ENCODE data around the gene SH2B2.
"Not testable (repeated sequence)": the region's sequence is repeated elsewhere in the genome, so short reads cannot be mapped to it uniquely, and the experiment has no call there.

Gene SH2B2

DNA sequence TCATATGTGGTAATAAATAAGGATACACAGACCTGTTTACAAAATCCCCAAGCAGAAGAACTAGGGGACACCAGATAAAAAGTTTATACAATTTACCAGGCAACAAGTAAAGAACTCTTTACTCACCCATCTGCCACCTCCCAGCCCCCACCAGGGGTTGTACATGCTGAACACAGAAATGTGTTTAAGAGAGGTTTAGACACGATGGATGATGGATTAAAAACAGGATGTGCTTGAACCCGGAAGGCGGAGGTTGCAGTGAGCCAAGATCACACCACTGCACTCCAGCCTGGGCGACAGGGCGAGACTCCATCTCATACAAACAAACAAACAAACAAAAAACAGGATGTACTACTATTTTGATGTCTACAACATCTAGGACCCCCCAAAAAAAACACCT, 42.2 kb downstream of the SH2B2 start:
- not testable (repeated sequence) for DNase-seq (ENCODE audit: low read depth in 2 of 2, low spot score in 1 of 2)

DNA sequence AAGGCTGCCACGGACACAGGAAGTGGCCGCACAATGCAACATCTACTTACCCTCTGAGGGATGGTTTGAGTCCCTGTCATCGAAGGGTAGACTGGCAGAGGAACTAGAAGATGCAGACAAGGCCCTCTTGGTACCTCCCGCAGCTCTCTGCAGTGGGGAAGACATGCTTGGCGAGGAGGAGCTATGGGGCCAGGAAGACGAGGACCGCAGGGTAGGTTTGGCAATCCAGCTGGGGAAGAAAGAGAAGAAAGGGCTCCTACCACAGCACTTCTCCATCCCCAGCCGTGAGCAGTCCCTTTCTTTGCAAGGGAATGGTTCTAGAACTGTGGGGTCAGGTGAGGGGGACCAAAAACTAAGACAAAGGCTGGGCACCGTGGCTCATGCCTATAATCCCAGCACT, 42.7 kb downstream of the SH2B2 start:
- not testable (repeated sequence) for DNase-seq (ENCODE audit: low read depth in 2 of 2, low spot score in 1 of 2)

DNA sequence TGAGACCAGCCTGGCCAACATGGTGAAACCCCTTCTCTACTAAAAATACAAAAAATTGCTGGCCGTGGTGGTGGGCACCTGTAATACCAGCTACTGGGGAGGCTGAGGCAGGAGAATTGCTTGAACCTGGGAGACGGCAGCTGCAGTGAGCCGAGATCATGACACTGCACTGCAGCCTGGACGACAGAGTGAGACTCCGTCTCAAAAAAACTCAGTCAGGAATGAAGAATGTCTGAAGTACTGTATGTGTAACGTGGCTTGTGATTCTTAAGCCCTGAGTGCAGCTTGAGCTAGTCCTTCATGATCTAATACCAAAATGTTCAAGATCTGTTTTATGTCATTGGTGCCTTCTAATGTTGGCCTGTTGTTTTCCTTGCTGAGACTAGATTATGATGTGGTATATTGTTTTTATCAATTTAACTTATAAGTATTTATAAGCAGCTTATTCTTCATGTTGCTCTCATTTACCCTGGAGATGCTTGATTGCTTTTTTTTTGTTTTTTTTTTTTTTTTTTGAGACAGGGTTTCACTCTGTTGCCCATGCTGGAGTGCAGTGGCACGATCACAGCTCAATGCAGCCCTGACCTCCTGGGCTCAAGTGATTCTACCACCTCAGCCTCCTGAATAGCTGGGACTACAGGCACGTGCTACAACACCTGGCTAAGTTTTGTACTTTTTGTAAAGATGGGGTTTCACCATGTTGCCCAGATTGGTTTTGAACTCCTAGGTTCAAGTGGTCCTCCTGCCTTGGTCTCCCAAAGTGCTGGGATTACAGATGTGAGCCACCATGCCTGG, 44.2 kb downstream of the SH2B2 start:
- DNase-seq (ENCODE audit: low read depth in 2 of 2, low spot score in 1 of 2) = not testable (repeated sequence)

DNA sequence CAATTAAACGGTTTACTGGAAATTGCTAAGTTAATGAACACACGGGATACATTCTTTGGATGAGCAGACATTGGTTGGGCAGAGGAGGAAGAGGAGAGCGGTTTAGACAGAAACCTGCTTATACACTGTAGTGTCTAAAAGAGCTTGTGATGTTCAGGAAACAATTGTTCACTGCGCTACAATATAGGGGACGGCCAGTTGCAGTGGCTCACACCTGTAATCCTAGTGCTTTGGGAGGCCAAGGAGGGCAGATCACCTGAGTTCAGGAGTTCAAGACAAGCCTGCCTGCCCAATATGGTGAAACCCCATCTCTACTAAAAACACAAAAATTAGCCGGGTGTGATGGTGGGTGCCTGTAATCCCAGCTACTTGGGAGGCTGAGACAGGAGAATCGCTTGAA, 48.9 kb downstream of the SH2B2 start:
- not testable (repeated sequence) for DNase-seq (ENCODE audit: low read depth in 2 of 2, low spot score in 1 of 2)

DNA sequence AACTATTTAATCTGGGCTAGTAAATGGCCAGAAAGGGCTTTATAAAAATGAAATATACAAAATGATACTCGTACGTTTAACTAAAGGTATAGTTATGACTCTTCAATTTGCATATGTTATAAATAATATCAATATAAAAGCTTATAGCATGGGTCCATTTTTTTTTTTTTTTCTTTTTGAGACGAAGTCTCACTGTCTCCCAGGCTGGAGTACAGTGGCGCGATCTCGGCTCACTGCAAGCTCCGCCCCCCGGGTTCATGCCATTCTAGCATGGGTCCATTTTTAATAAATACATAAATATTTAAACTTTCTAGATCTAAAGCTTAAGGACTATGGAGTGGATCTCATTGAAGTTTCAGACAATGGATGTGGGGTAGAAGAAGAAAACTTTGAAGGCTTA, 50.3 kb downstream of the SH2B2 start:
- not testable (repeated sequence) for DNase-seq (ENCODE audit: low read depth in 2 of 2, low spot score in 1 of 2)

DNA sequence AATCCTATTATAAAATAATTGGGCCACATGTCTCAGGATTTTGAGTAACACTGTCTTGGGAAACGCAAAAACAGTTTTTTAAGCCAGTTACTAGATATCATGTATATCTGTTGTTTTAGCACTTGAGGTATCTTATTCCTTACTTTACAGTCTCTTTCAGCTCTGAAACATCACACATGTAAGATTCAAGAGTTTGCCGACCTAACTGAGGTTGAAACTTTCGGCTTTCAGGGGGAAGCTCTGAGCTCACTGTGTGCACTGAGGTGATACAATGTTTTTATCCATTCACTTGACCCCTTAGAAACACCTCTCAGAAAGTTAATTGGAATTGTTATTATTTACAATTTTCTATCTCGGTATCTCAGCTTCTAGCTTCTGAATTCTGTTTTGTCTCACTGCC, 50.8 kb downstream of the SH2B2 start:
- DNase-seq (ENCODE audit: low read depth in 2 of 2, low spot score in 1 of 2) = not testable (repeated sequence)

DNA sequence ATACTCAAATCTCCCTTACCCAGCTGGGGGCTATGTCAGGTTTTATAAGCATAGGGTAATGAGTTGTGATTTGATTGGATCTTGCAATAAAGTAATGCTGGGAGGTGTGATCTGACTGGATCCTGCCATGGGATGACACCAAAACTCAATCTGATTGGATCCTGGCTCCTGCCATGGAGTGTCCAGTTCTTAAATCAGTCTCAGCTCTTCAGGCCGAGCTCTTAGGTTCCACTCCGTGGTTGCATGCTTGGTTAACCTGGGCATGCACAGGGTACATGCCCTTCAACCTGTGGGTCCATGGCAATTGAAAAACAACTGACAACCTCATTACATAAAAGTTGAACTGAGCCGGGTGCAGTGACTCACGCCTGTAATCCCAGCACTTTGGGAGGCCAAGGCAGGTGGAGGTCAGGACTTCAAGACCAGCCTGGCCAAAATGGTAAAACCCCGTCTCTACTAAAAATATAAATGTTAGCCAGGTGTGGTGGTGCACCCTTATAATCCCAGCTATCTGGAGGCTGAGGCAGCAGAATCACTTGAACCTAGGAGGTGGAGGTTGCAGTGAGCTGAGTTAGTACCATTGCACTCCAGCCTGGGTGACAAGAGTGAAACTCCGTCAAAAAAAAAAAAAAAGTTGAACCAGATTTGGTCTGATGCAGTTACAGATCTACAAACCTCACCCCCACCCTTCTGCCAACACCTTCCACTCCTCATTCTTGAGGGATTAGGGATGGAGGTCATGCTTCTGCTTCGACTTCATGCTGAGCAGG, 54.1 kb downstream of the SH2B2 start:
- not testable (repeated sequence) for DNase-seq (ENCODE audit: low read depth in 2 of 2, low spot score in 1 of 2)

DNA sequence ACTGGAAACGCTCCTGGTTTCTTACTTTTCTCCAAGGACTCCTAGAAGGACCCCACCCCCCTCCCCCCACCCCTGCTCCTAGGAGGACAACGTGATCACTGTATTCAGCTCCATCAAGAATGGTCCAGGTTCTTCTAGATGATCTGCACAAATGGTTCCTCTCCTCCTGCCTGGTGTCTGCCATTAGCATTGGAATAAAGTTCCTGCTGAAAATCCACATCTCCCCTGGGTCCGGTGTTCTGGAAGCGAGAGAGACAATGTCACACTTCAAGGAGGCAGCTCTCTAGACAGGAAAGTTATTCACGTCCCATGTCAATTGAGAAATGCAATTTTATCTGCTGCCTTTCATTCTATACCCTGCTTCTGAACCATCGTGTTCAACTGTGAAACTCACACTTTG, 60.3 kb downstream of the SH2B2 start:
- DNase-seq (ENCODE audit: low read depth in 2 of 2, low spot score in 1 of 2) = not testable (repeated sequence)

DNA sequence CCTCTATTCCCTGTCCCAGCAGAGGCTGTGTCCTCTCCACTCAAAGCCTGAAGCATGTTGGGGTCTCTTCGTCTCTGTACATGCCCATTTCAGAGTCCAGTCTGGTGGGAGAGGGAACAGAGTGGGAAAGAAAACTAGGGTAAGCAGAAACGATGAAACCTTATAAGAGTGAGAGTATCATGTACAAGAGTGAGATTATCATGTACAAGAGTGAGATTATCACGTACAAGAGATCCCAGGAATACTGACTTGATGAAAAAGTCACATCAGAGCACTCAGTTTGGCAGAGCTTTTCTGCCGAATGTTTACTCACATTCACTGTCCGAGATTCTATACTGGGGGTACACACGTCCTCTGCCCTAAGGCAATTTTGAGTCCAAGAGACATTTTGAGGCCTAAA, 69.7 kb downstream of the SH2B2 start, which contains the start of gene SPDYE6:
TSS of gene SPDYE6 (minus strand) at position 101 of the 400 bp plus-strand sequence. CDS start 421 bp downstream, outside the sequence.
- DNase-seq (ENCODE audit: low read depth in 2 of 2, low spot score in 1 of 2) = not testable (repeated sequence)

DNA sequence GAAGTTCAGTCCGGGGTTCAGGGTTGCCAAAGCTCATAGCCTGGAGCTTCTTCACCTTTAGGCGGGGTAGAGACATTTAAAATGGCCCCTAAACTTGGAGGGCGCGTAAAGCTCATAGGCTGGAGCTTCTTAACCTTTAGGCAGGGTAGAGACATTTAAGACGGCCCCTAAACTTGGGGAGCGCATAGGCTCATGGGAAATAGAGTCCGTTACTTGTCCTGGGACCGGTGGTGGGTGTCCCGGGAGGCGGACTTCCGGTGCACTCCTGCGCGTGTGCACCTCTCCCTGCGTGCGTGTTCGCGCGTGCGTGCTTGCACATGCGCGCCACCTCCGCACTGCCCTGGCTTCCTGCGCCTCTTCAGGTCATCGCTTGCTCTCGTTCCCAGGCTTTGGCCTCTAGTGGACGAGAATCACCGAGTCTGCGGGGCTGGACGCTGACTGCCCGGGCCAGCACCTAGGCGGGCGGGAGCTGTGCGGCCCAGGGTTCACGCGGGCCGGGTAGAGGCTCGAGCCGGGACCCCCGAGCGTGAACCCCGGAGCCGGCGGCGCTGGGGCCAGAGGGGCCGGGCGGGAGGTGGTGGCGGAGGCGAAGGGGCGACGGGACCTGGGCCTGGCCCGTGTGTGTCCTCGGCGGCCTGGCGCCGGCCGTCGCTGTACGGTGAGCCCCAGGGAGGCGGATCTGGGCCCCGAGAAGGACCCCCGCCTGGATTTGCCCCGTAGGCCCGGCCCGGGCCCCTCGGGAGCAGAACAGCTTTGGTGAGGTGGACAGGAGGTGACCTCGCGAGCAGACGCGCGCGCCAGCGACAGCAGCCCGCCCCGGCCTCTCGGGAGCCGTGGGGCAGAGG, 77.1 kb downstream of the SH2B2 start:
- DNase-seq (ENCODE audit: low read depth in 2 of 2, low spot score in 1 of 2) = peak; percentile 72 to 84

DNA sequence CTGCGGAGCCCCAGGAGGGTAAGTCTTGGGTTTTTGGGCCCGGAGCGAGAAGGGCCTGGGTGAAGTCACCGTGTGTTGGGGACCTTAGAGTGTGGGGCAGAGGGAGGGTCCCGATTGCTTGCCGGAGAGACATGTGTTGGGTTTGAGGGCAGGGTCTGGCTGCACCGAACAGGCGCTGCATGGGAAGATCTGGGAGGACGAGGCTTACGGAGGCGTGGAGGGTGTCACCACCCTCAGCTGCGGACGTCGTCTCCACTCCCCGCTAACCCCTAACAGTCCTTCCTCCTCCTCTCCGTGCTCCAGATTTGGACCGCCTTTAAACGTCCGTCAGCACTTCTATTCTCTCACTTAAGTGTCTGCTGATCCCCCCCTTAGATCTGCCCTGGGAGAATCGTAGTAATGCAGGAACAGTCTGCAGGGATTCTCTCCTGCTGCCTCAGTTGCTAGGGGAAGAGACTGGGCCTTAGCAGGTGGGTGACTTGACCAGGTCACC, 77.8 kb downstream of the SH2B2 start:
- peak in 1 of 2 donors; percentile 1 for DNase-seq (ENCODE audit: low read depth in 2 of 2, low spot score in 1 of 2)

DNA sequence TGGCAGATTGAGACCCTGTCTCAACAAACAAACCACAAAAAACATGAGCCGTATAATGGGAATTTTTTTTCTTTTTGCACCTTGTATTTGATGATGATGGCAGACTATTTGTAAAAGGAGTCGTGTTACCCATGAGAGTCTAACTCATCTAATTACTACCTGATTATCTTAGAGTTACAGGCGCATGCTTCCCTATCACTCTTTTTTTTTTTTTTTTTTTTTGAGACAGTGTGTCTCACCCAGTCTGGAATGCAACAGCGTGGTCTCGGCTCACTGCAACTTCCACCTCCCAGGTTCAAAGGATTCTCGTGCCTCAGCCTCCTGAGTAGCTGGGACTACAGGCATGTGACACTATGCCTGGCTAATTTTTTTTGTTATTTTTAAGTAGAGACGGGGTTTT, 78.7 kb downstream of the SH2B2 start:
- not testable (repeated sequence) for DNase-seq (ENCODE audit: low read depth in 2 of 2, low spot score in 1 of 2)

DNA sequence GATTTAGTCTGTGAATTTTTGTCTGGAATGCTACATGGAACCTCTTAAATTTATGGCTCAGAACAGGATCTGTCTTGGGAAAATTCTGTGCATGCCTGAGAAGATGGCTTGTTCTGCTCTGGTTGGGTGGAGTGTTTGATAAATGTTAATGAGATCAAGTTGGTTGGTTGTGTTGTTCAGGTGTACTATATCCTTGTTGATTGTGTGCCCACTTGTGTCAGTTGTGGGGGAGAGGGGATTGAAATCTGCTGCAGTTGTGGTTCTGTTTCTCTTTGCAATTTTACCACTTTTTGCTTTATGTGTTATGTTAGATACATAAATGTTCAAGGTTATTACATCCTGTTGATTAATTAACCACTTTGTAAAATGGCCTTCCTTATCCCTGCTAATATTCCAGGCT, 83.4 kb downstream of the SH2B2 start:
- not testable (repeated sequence) for DNase-seq (ENCODE audit: low read depth in 2 of 2, low spot score in 1 of 2)

Measured in stimulated activated CD8-positive, alpha-beta memory T cell treated with anti-CD3 and anti-CD28 coated beads, Interleukin-4, amount 100 ng/mL, for 1 hour (primary cell).